Fibroblast of the aortic adventitia (primary cell): Measurements from ENCODE around the gene SMPD2. TPM values are rescaled to one million over a fixed set of nuclear protein-coding genes. Genes with fewer than 3 reads are reported as not detected.

Experiments
- DNase-seq: peaks from one replicate; pipeline ENCODE4 v3.0.0-alpha.2; 2010; ENCODE audit warnings: low read depth
- H3K4me3 ChIP-seq: 2 replicates; pipeline ENCODE4 v1.5.1; 2011; ENCODE audit warnings: low read depth, mild to moderate bottlenecking, control low read depth, low read length, moderate library complexity
- total RNA-seq: library from RNA; depleted of rRNA; stranded (reverse); fragments of >200 nt; gene quantifications from 2 replicates; pipeline ENCODE4 v1.2.3, GENCODE V29; 2012; ENCODE audit warnings: low replicate concordance
- TF ChIP-seq, protein P1 (sequence below): IDR thresholded peaks from 2 replicates; pipeline ENCODE4 v1.5.1; 2011; ENCODE audit warnings: mild to moderate bottlenecking, low read length, control low read depth, inconsistent platforms; ENCODE audit not compliant: insufficient read depth

The SMPD2 gene
- total RNA-seq, 1 donor: 14.6 TPM

DNA sequence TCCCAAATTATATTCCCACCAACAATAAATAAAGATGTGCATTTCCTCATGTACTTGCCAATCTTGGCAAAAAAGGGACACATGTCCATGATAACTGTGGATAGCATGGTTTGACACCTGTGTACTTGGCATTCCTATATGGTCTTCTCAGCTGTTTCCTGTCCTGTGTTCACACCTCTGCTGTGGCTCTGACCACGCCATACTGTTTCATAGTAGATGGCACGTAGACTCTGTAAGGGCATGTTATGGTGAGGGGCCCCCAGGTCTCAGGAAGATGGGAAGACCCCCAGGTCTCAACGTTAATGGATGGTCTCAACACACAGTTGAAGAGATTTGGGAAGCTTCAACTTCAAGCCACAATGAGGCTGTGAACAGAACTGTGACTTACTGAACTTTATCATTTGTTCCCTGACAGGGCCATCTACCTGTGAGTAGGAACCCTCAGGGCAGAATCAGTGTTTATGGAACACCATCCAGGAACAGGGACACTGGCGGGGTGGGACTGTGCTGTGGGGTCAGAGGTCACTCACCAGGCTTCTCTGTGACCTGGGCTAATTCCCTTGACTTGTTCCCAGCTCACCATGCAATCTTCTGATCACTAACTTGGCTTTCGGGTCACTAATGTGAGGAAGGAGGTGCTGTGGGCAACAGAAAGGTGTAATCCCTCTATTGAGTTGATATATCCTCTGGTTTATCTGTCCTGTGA lies 30.7 kb downstream of the SMPD2 start:
- TF ChIP-seq, protein P1, sequence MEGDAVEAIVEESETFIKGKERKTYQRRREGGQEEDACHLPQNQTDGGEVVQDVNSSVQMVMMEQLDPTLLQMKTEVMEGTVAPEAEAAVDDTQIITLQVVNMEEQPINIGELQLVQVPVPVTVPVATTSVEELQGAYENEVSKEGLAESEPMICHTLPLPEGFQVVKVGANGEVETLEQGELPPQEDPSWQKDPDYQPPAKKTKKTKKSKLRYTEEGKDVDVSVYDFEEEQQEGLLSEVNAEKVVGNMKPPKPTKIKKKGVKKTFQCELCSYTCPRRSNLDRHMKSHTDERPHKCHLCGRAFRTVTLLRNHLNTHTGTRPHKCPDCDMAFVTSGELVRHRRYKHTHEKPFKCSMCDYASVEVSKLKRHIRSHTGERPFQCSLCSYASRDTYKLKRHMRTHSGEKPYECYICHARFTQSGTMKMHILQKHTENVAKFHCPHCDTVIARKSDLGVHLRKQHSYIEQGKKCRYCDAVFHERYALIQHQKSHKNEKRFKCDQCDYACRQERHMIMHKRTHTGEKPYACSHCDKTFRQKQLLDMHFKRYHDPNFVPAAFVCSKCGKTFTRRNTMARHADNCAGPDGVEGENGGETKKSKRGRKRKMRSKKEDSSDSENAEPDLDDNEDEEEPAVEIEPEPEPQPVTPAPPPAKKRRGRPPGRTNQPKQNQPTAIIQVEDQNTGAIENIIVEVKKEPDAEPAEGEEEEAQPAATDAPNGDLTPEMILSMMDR: no peak
- no peak for DNase-seq
- no peak overlapping the region for H3K4me3 ChIP-seq

DNA sequence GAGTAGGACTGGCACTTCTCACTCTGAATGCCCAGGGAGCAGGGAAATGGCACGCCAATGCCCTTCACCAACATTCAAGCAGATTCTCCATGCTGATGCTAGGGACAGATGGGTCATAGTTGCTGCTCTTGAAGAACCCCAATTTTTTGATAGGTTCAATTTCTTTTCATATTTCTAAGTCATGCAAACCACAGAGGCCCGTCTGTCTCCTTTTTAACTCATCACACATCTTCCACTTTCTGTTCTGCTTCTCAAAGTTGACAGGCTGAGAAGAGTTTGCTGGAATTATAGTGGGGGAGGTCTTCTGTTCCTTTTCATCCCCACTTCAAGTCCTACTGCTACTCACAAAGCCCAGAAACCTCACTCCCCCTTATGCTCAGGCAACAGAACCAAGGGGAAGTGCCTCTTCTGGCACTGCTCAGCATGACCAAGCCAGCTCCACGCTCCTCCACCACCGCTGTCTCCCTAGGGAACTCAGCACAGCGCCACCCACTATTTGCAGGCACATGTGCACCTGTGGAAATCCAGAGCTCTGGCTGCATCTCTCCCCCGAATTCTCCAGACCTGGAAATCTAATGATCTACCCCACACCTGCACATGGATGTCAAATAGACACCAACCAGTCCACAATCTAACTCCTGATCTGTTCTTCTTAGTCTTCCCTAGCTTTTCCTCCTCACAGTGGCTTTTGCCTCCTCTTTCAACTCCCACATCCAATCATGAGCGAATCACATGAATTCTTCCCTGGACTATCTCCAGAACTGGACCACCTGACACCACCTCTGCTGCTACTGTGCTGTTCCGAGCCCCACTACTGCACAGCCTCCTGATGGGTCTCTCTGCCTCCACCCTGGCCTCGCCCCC lies 31.8 kb downstream of the SMPD2 start:
- TF ChIP-seq, protein P1: no peak
- no peak overlapping the region for H3K4me3 ChIP-seq
- DNase-seq: no peak

DNA sequence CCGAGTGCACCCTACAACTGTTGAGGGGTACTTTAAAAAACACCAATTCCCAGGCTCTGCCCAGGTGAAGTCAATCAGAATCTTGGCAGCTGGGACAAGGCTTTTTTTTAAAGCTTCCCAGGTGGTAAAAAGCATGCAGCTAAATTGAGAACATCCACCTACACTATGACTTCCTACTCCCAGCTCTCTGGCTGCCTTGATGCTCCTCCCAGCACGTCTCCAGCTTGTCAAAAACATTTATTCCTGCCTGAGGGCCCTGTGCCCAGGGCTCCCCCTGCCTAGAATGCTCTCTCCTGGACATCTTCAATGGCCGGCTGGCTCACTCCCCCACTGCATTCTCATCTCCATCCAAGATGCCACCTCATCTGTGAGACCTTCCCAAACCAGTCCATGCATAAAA lies 32.6 kb downstream of the SMPD2 start:
- H3K4me3 ChIP-seq: no peak overlapping the region
- TF ChIP-seq, protein P1: no peak
- DNase-seq: no peak

DNA sequence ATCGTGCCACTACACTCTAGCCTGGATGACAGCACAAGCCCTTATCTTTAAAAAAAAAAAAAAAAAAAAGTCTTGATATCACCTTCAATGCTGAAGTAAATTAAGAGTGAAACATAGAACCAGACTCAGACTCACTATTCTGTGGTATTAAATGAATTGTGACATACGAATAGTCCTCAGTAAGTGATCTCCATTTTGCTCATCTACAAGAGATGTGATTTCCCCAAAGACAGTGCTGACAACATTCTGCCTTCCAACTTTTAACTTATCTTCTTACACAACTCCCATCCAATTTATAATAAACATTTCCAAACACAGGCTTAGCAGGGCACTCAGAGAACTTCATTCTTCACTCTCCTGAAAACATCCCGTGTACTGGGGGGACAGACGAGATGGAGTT lies 34.5 kb downstream of the SMPD2 start:
- TF ChIP-seq, protein P1: no peak
- DNase-seq: no peak
- no peak overlapping the region for H3K4me3 ChIP-seq

DNA sequence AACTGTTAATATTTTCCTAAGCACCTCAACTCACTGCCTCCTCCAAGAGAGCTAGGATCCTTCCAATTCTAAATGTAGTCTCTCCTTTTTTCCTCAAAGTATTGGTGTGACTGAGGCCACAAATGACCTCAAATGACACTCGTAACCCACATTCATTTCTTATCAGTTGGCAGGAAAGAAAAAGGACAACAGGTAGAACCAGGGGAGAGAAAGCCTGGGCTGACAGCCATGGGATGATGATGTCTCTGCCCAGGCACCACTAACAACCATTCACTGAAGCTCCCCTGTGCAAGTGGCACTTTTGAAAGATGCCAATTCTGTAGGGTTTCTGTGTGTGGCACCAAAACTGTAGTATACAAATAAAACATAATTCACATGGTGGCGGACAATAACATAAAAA lies 35.1 kb downstream of the SMPD2 start:
- DNase-seq: no peak
- TF ChIP-seq, protein P1: no peak
- H3K4me3 ChIP-seq: no peak overlapping the region

DNA sequence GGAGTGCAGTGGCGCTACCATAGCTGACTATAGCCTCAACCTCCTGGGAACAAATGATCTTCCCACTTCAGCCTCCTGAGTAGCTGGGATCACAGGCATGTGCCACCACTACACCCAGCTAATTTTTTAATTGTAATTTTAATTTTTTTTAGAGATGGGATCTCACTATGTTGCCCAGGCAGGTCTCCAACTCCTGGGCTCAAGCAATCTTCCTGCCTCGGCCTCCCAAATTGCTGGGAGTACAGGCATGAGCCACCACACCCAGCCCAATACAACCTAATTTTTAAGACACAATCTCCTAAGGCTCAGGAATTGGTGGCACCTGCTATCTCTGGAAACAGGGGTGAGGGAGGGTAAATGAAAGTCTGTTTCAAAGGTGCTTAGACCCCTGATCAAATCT lies 36.7 kb downstream of the SMPD2 start:
- DNase-seq: no peak
- no peak overlapping the region for H3K4me3 ChIP-seq
- TF ChIP-seq, protein P1: no peak
